K562 (cell line): ENCODE measurements around the gene KRTAP5-6.

Experiments
- ATF2 ChIP-seq: sonication (generic); formaldehyde crosslinking; IDR thresholded peaks from 2 replicates; pipeline ENCODE4 v1.8.1; 2022; ENCODE audit warnings: missing genetic modification reagents
- CGGBP1 ChIP-seq: fragments of 250-450 bp; sonication (Bioruptor Pico); IDR thresholded peaks from 2 replicates; pipeline ENCODE4 v1.9.0; 2021; ENCODE audit warnings: mild to moderate bottlenecking
- CTCF ChIP-seq, 3 experiments: IDR thresholded peaks in 2 of 3; conservative IDR thresholded peaks in 1 of 3; 2 replicates each; pipeline ENCODE4 v1.5.1; 2011 to 2012; ENCODE audit warnings: low read length in 3 of 3, mild to moderate bottlenecking in 3 of 3, control low read depth in 2 of 3, improper control_type of control experiment in 1 of 3, inconsistent platforms in 1 of 3, low read depth in 1 of 3, mixed read lengths in 1 of 3, moderate library complexity in 1 of 3; ENCODE audit not compliant: insufficient read depth in 2 of 3
- NCOA1 ChIP-seq: fragments of 450-650 bp; IDR thresholded peaks from 2 replicates; pipeline ENCODE4 v1.6.1; 2016; ENCODE audit warnings: low read depth
- NCOA2 ChIP-seq, 2 experiments: fragments of 450-650 bp; IDR thresholded peaks; 2 replicates each; pipeline ENCODE4 v1.6.1; 2018; ENCODE audit warnings: mild to moderate bottlenecking in 2 of 2, moderate library complexity in 1 of 2; ENCODE audit not compliant: partially characterized antibody in 2 of 2
- REST ChIP-seq, 2 experiments: fragments of 450-650 bp; formaldehyde crosslinking in 1 of 2; IDR thresholded peaks; 2 replicates each; pipeline versions ENCODE4 v1.4.0 to v1.6.1; 2014 to 2020; ENCODE audit warnings: mild to moderate bottlenecking in 2 of 2, borderline replicate concordance in 1 of 2, low read depth in 1 of 2
- ZNF12 ChIP-seq: sonication (generic); formaldehyde crosslinking; IDR thresholded peaks from 2 replicates; pipeline ENCODE4 v1.4.0; 2020; ENCODE audit warnings: mild to moderate bottlenecking, missing genetic modification reagents
- ZNF277 ChIP-seq: fragments of 250-450 bp; sonication (Bioruptor Pico); IDR thresholded peaks from 2 replicates; pipeline ENCODE4 v1.8.0; 2022; ENCODE audit warnings: inconsistent platforms, mild to moderate bottlenecking, moderate library complexity, borderline replicate concordance

- TF ChIP-seq REST (IDR thresholded peaks at IDR 0.05; ENCODE audit: borderline replicate concordance) (no peak), REST (CRISPR knock-in tag; IDR thresholded peaks at IDR 0.05; ENCODE audit: low read depth) (no peak), CGGBP1 (CRISPR knock-in tag) (no peak), NCOA2 (IDR thresholded peaks at IDR 0.05; ENCODE audit: partially characterized antibody in 2 of 2) (no peak), NCOA1 (no peak), CTCF (IDR thresholded peaks at IDR 0.05 in 2 of 3, conservative IDR thresholded peaks at IDR 0.05 in 1 of 3; ENCODE audit: insufficient read depth in 2 of 3, low read depth in 1 of 3, low read length in 3 of 3) (no peak), ZNF12 (CRISPR knock-in tag) (no peak), ATF2 (no peak), ZNF277 (CRISPR knock-in tag) (no peak)
Measured at GRCh38 chr11:1652442-1652770, 44.6 kb upstream of the KRTAP5-6 start.
